NK-92 (cell line): Measurements from ENCODE around the gene RBM5.

Experiments used
- DNase-seq: peaks from one replicate; lab custom pipeline; 2025; ENCODE audit not compliant: unreplicated experiment; lab: John Stamatoyannopoulos, UW

RBM5 gene

GRCh38 chr3:50138266-50139200 is 49.8 kb downstream of the RBM5 start:
- DNase-seq: no peak

DNA sequence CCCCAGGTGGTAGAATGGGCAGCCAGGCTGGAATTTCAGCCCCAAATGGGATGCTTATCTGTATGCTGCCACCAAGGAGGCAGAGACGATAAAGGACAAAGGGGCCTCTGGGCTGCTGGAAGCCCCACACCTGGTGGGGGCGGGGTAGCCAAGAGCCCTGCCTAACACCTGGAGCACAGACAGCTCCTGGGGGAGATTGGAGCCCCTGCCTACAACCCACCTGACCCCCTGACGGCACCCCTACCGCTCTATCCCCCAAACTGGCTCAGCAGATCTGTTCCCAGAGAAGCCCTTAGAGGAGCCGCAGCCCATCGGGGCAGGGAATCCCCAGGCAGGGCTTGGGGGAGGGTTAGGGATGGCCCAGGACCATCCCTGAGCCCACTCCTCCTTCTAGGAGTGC is 50.6 kb downstream of the RBM5 start:
- DNase-seq: no peak

GRCh38 chr3:50139718-50140423 is 51.2 kb downstream of the RBM5 start:
- DNase-seq: no peak

DNA sequence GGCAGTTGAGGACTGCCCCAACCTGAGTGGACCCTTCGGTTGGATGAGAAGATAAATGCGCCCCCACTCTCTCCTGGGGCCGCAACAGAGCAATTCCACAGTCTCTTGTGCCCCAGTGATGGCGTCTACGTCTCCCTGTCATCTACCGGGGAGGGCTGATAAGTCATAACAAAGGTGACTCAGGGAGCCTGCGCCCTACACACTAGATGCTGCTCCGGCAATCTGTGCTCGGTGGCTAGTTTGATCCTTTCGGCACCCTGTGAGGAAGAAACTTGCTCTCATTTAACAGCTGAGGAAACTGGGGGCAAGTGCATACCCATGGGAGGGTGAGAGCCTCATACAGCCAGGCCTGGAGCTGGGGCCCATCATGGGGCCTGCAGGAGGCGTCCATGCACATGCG is 52.3 kb downstream of the RBM5 start:
- no peak for DNase-seq

- DNase-seq: no peak
Measured at GRCh38 chr3:50146316-50146901, 57.7 kb downstream of the RBM5 start.

DNA sequence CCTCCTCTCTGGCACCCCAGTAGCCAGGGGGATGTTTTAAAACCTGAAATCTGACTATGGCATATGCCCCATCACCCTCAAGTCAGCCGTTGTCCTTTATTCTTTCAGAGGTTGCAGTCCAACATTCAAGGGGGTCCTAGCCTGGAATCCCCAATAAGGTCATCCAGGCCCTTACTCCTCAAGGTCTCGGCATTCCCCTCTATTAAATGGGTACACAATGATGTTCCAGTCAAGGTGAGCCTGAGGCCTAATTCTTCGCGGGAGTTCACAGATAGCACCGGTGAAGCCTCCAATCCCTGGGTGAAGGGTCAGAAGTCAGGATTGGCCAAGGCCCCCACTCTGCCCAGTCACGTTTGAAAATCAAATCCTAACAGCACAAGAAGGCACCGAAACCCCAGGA is 58.3 kb downstream of the RBM5 start:
- no peak for DNase-seq

DNA sequence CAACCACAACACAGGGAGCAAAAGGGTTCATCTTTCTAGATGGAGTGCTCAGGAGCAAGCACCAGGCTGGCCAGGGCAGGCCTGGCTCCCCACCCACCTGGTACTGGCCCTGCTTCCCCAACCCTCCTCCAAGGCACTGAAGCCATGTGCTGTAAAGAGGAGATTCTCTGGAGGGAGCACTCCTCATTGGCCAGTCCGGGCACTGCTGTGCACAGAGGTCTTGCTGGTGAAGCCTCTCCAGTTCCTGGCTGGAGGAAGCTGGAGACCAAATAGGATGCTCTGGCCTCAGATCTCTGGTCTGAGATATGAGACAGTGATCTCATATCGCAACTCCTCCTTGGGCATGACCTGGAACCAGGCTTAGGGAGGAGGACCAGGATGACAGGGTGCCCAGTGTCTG is 58.7 kb downstream of the RBM5 start:
- no peak for DNase-seq

DNA sequence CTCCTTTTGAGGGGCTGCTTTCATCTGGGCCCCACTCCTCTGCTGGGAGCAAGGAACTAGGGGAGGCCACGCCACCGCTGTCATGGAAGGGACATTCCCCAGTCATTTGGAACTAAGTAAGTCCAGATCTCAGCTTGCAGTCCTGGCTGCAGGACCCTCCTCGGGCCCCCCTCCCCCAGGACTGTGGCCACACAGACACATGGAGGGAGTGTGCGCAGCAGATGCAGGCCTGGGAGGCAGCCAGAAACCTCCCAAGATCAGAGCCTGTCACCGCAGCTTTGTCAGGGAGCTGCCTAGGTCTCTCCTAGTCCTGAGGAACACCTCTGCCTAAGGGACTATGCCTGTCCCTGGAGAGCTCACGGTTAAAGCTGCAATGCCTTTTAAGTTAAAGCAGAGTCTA is 59.1 kb downstream of the RBM5 start:
- no peak for DNase-seq

DNA sequence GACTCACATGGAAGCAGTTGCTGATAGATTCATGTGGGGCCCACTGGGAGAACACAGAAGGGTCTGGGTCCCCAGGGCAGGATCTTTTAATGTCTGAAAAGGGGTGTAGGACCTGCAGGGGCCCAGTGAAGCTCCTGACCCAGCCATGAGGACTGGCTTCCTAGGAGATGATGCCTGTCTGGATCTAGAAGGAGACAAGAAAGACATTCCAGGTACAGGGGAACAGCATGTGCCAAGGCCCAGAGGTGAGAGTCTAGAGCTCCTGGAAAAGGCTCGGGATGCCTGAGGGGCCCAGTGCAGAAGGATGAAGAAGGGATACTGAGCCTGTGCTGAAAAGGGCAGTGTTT is 61.7 kb downstream of the RBM5 start:
- DNase-seq: no peak

DNA sequence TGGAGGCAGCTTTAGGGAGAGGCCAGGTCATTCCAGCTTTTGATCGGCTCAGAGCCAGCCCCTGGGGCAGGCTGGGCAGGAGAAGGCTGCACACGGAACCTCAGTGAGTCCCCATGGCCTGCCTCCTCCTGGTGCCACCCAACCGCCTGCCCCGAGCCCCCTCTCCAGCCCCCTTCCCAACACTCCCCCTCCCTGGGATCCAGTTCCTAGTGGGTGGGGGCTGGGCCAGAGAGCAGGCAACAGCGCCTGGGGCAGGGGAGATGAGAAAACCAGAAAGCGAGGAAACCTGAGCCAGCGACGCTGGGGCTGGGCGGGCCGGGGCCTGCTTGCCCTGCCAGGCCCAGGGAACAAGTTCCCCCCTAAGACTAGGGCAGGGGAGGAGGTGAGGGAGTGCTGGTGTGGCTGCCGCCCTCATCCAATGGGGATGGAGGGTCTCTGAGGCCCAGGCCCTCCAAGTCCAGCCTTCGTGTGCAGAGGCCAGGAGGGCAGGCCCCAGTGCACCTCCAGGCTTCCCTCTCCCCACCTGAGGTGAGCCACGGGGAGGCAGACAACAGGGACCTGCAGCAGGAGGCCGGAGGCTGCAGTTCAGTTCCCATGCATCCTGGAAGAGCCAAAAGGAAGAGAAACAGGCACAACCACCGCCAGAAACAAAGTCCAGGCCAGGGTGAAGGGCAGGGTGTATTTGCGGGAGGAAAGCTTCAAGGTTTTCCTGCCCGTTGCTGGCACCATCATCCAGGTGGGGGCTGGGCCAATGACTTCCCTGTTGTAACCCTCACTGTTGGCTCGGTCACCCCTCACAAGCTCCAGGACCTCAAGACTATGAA is 62.4 kb downstream of the RBM5 start:
- no peak for DNase-seq

- no peak for DNase-seq
Measured at GRCh38 chr3:50151728-50152127, 63.0 kb downstream of the RBM5 start.

DNA sequence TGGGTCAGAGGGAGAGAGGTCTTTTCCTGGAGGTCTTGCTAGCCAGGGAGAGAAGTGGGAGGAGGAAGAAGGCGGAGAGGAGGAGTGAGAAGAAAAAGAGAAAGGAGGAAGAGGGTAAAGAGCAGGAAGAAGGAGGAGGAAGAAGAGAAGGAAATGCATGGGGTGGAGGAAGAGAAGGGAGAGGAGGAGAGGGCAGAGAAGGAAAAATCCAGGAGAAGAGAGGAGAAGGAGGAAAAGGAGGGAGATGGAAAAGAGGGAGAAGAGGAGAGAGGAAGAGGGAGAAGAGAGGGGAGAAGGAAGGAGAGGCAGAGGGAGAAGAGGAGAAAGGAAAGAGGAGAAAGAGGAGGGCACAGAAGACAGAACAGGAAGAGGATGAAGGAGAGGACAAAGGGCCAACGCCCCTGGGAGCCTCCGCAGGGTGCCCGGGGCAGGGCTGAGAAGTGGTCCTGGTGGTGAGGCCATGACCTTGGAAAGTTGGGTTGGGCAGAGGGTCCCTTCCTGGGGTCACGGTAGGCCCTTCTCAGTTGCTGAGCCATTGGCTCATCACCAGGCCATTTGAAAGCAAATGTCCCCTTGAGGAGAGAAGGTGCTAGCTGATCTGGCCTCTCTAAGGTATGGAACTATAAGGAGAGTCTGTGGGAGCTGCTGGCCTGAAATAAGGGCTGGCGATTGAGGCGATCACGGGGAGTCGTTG is 65.2 kb downstream of the RBM5 start:
- DNase-seq: no peak

DNA sequence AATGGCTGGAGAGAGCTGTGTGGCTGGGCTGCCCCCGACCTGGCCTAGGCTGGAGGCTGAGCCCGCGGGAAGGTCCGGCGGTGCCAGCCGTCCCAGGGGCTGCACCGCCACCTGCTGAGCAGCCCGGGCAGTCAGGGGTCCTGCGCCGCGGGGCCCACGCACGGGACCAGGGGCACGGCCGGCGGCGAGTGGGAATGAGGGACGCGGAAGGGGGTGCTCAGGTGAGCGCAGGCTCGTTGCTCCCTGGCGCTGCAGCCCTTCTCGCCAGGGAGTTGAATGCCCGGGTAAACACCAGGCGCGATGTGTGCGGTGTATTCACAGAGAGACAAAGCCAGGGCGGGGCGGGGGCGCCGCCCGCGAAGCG is 65.7 kb downstream of the RBM5 start:
- DNase-seq: no peak

DNA sequence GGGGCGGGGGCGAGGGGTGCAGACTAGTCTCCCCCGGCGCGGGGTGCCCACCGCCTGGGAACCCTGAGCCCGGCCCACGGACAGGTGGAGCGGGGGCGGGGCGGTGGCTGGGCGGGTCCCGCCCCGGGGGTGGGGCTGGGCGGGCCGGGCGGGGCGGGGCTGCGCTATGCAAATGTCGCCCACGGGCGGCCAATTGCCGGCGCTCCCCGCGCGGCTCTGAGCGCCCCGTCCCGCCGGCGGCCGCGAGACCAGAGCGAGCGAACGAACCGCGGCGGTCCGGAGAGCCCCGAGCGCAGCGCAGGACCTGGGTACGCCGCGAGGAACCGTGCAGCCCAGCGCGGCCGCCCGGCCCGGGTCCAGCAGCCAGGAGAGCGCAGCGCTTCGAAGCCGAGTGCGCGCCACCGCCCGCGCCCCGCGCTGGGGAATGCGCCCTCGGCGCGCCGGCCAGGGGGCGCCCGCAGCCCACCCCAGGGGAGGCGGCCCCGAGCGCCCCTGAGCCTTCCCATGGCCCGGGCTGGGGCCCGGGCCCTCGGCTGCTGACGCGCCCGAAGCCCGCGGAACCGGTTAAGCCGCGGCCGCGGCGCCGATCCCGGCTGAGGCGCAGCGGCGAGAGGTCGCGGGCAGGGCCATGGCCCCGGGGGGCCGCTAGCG is 66.2 kb downstream of the RBM5 start, which contains the start of gene SEMA3F:
Gene SEMA3F (plus strand): TSS at position 485 of the 651 bp plus-strand sequence. CDS start 4,299 bp downstream, outside the sequence.
- no peak for DNase-seq

GRCh38 chr3:50155491-50155878 is 66.8 kb downstream of the RBM5 start:
- no peak for DNase-seq

DNA sequence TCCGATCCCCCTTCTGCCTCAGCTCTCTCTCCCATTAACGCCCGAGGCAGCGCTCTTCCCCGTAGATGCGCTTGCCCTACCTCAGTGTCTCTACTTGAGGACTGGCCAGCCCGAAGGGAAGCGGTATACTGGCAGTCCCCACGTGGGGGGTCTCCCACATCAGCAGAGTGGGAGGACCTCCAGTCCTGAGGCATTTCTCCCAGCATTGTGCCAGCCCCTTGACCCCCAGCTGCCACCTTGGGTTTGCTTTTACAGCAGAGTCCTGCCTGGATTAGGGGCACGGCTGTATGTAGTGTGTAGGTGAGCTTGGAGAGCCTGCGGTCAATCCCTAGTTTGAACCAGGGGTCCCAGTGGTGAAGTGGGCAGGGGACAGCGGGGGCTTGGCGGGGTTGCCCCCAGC is 67.2 kb downstream of the RBM5 start:
- DNase-seq: no peak

DNA sequence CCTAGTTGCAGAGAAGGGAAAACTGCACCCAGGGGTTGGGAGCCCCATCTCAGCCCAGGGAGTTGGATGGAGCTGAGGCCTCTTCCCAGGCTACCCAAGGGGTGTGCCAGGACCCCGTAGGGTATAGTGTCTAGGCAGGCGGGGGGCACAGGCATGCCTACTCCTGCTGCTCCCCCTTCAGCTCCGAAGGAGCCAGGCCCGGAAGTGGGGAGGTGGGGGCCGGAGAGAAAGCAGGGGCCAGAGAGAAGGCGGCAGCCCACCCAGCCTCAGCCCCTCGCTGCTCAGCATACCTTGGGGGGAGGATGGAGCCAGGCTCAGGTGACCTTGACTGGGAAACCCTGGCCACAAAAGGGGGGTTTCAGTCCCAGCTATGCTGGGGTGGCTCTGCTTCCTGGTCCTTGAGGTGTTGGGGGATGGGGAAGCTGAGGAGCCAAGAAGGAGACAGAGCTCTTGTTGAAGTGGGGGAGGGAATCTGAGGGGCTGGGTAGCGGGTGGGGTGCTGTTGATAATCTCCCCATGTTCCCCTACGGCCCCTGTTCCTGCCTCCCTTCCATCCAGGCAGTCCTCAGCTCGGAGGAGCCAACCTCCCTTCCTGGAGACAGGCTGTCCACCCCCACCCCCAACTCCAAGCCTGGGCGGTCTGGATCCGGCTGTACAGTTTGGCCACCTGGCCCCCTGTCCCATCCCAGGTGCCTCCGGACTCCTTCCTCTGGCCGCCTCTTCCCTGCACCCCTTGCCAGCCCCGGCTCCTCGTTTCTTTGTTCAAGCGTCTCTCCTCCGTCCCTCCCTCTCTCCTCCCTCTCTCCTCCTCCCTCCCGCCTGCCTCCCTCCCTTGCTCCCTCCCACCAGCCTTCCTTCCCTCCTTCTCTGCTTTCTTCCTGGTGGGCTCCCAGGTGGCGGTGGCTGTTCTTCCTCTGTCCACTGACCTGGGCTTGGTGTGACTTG is 68.1 kb downstream of the RBM5 start:
- no peak for DNase-seq

- no peak for DNase-seq
Measured at GRCh38 chr3:50157827-50158529, 69.3 kb downstream of the RBM5 start.
